H9 (cell line): ENCODE measurements around the gene ZNF217. TPM values are rescaled to one million over a fixed set of nuclear protein-coding genes. Genes with fewer than 3 reads are reported as not detected.
A peak's percentile ranks its signal among the peaks of the same experiment; 100 is the strongest.

ENCODE experiments used
- DNase-seq: peaks from one replicate; pipeline ENCODE4 v3.0.0-alpha.2; 2017
- H2AFZ ChIP-seq: one replicate; pipeline ENCODE4 v1.6.1; 2013; ENCODE audit warnings: mild to moderate bottlenecking, low read length, control low read depth, moderate library complexity
- H2AK5ac ChIP-seq: 2 replicates; pipeline ENCODE4 v1.6.1; 2013; ENCODE audit warnings: low read length, control low read depth, mixed read lengths; ENCODE audit not compliant: insufficient read length
- H2BK120ac ChIP-seq: one replicate; pipeline ENCODE4 v1.6.1; 2013; ENCODE audit warnings: low read depth, mild to moderate bottlenecking, low read length, control low read depth, inconsistent platforms; ENCODE audit not compliant: poor library complexity, severe bottlenecking
- H2BK12ac ChIP-seq: 2 replicates; pipeline ENCODE4 v1.6.1; 2013; ENCODE audit warnings: low read length, control low read depth, mixed read lengths, low read depth; ENCODE audit not compliant: insufficient read length
- H2BK15ac ChIP-seq: 2 replicates; pipeline ENCODE4 v1.6.1; 2013; ENCODE audit warnings: low read depth, low read length, control low read depth
- H2BK20ac ChIP-seq: one replicate; pipeline ENCODE4 v1.6.1; 2013; ENCODE audit warnings: low read depth, mild to moderate bottlenecking, low read length, control low read depth, inconsistent platforms; ENCODE audit not compliant: poor library complexity, severe bottlenecking
- H2BK5ac ChIP-seq: 2 replicates; pipeline ENCODE4 v1.6.1; 2013; ENCODE audit warnings: low read length, control low read depth, mixed read lengths; ENCODE audit not compliant: insufficient read length
- H3K14ac ChIP-seq: 2 replicates; pipeline ENCODE4 v1.6.1; 2013; ENCODE audit warnings: low read length, control low read depth; ENCODE audit not compliant: insufficient read depth
- H3K18ac ChIP-seq: 2 replicates; pipeline ENCODE4 v1.6.1; 2013; ENCODE audit warnings: low read depth, mild to moderate bottlenecking, mixed read lengths, low read length, control low read depth; ENCODE audit not compliant: insufficient read length
- H3K23ac ChIP-seq: 2 replicates; pipeline ENCODE4 v1.6.1; 2013; ENCODE audit warnings: low read length, control low read depth, mixed read lengths, low read depth; ENCODE audit not compliant: insufficient read length
- H3K23me2 ChIP-seq: 2 replicates; pipeline ENCODE4 v1.6.1; 2013; ENCODE audit warnings: low read depth, mild to moderate bottlenecking, mixed read lengths, low read length, control low read depth; ENCODE audit not compliant: insufficient read length, poor library complexity, severe bottlenecking
- H3K27ac ChIP-seq: 2 replicates; pipeline ENCODE4 v1.5.1; 2013; ENCODE audit warnings: low read length, control low read depth, mixed read lengths, low read depth; ENCODE audit not compliant: insufficient read length
- H3K27me3 ChIP-seq: 2 replicates; pipeline ENCODE4 v1.6.1; 2013; ENCODE audit warnings: low read length, control low read depth, inconsistent platforms; ENCODE audit not compliant: insufficient read depth
- H3K4ac ChIP-seq: 2 replicates; pipeline ENCODE4 v1.6.1; 2013; ENCODE audit warnings: low read depth, mild to moderate bottlenecking, control low read depth, inconsistent platforms, low read length, moderate library complexity
- H3K4me1 ChIP-seq: 2 replicates; pipeline ENCODE4 v1.6.1; 2013; ENCODE audit warnings: low read length, control low read depth, inconsistent platforms; ENCODE audit not compliant: insufficient read depth
- H3K4me2 ChIP-seq: 2 replicates; pipeline ENCODE4 v1.6.1; 2013; ENCODE audit warnings: low read length, control low read depth, mixed read lengths; ENCODE audit not compliant: insufficient read length, insufficient read depth
- H3K56ac ChIP-seq: 2 replicates; pipeline ENCODE4 v1.6.1; 2013; ENCODE audit warnings: low read depth, mild to moderate bottlenecking, mixed read lengths, low read length, control low read depth; ENCODE audit not compliant: insufficient read length
- H3K79me1 ChIP-seq: 2 replicates; pipeline ENCODE4 v1.6.1; 2013; ENCODE audit warnings: low read depth, mild to moderate bottlenecking, moderate library complexity, low read length, control low read depth, inconsistent platforms; ENCODE audit not compliant: insufficient read depth, poor library complexity, severe bottlenecking
- H3K79me2 ChIP-seq: 2 replicates; pipeline ENCODE4 v1.6.1; 2013; ENCODE audit warnings: low read length, control low read depth, inconsistent platforms; ENCODE audit not compliant: insufficient read depth
- H3K9ac ChIP-seq: 2 replicates; pipeline ENCODE4 v1.6.1; 2013; ENCODE audit warnings: low read length, control low read depth, mixed read lengths; ENCODE audit not compliant: insufficient read length; ENCODE audit errors: extremely low read depth
- H3K9me3 ChIP-seq: one replicate; pipeline ENCODE4 v1.6.1; 2013; ENCODE audit warnings: low read depth, low read length, inconsistent platforms; ENCODE audit not compliant: control insufficient read depth
- H3T11ph ChIP-seq: one replicate; pipeline ENCODE4 v1.6.1; 2013; ENCODE audit warnings: mild to moderate bottlenecking, low read length, control low read depth, inconsistent platforms
- H4K20me1 ChIP-seq: one replicate; pipeline ENCODE4 v1.6.1; 2013; ENCODE audit not compliant: control insufficient read depth, insufficient read length, insufficient read depth
- H4K5ac ChIP-seq: 2 replicates; pipeline ENCODE4 v1.6.1; 2013; ENCODE audit warnings: low read depth, mild to moderate bottlenecking, mixed read lengths, low read length, control low read depth; ENCODE audit not compliant: insufficient read length
- H4K8ac ChIP-seq: replicated peaks from 2 replicates; pipeline ENCODE4 v1.6.1; 2013; ENCODE audit warnings: low read length, control low read depth, mixed read lengths, low read depth; ENCODE audit not compliant: insufficient read length
- H4K91ac ChIP-seq: 2 replicates; pipeline ENCODE4 v1.6.1; 2013; ENCODE audit warnings: low read depth, mild to moderate bottlenecking, moderate library complexity, mixed read lengths, low read length, control low read depth; ENCODE audit not compliant: insufficient read length
- H3K27ac Mint-ChIP-seq, 3 experiments: 2 replicates in 2 of 3; 3 replicates in 1 of 3; pipeline ENCODE4 v1.8.0; 2020 to 2021; ENCODE audit warnings: mixed read lengths in 3 of 3, mild to moderate bottlenecking in 1 of 3, moderate library complexity in 1 of 3
- H3K27me3 Mint-ChIP-seq: 2 replicates; pipeline ENCODE4 v1.8.0; 2021; ENCODE audit warnings: low read depth, mild to moderate bottlenecking, moderate library complexity, mixed read lengths
- H3K36me3 Mint-ChIP-seq, 3 experiments: 2 replicates in 2 of 3; 3 replicates in 1 of 3; pipeline ENCODE4 v1.8.0; 2020 to 2021; ENCODE audit warnings: low read depth in 3 of 3, mixed read lengths in 3 of 3; ENCODE audit not compliant: insufficient read depth in 1 of 3
- H3K4me1 Mint-ChIP-seq, 2 experiments: 2 replicates each; pipeline ENCODE4 v1.8.0; 2020; ENCODE audit warnings: mixed read lengths in 2 of 2
- H3K4me3 Mint-ChIP-seq, 2 experiments: 2 replicates in 1 of 2; 3 replicates in 1 of 2; pipeline ENCODE4 v1.8.0; 2020 to 2021; ENCODE audit warnings: mild to moderate bottlenecking in 2 of 2, mixed read lengths in 2 of 2, moderate library complexity in 1 of 2
- H3K9me3 Mint-ChIP-seq, 2 experiments: 2 replicates in 1 of 2; 3 replicates in 1 of 2; pipeline ENCODE4 v1.8.0; 2020; ENCODE audit warnings: mild to moderate bottlenecking in 2 of 2, mixed read lengths in 2 of 2, moderate library complexity in 1 of 2
- WGBS: extraction: QIAGEN DNeasy Blood & Tissue Kit; methylation state at CpG from one replicate; pipeline ENCODE4 v1.1.7; 2013; ENCODE audit warnings: missing lambda C conversion rate, low lambda C conversion rate, mixed read lengths; ENCODE audit not compliant: insufficient read length; ENCODE audit errors: extremely low coverage; 5-methylcytosine and 5-hydroxymethylcytosine counted together
- total RNA-seq: library from RNA; stranded (reverse); gene quantifications from 2 replicates; pipeline ENCODE4 v1.2.1, GENCODE V29; 2021
- TF ChIP-seq, protein P1 (sequence below): fragments of 200-600 bp; sonication (generic); conservative IDR thresholded peaks from 3 replicates; pipeline ENCODE4 v1.8.0; 2021; ENCODE audit warnings: antibody characterized with exemption, mild to moderate bottlenecking

The ZNF217 gene
- total RNA-seq, 1 experiment from 2014 or later = 82.8 TPM

GRCh38 chr20:53622247-53623133 is 28.9 kb upstream of the ZNF217 start:
- peaks cover 8% of the 10 kb centered on the region; the same call in 1 of the 2 replicates for H3K4me1 ChIP-seq
- Mint-ChIP-seq H3K4me1 (peaks cover 34 to 35% of the 10 kb centered on the region in 2 experiments), H3K9me3 (no peaks in the 10 kb centered on the region), H3K36me3 (no peaks in the 10 kb centered on the region), H3K27ac (peak overlapping the region; percentile 94 to 99 (median 97); a peak in 6 of 7 replicates), H3K4me3 (peak overlapping the region in 1 of 2 experiments; percentile 42; a peak in 1 of 5 replicates), H3K27me3 (no peaks in the 10 kb centered on the region)
- no peak overlapping the region for H3K18ac ChIP-seq
- H3K23me2 ChIP-seq = peaks cover 2% of the 10 kb centered on the region
- H2BK12ac ChIP-seq = no peak overlapping the region
- peak overlapping the region; percentile 88 for H2AFZ ChIP-seq
- H2AK5ac ChIP-seq = no peak overlapping the region
- no peak overlapping the region for H4K8ac ChIP-seq
- DNase-seq = no peak
- TF ChIP-seq, protein P1, sequence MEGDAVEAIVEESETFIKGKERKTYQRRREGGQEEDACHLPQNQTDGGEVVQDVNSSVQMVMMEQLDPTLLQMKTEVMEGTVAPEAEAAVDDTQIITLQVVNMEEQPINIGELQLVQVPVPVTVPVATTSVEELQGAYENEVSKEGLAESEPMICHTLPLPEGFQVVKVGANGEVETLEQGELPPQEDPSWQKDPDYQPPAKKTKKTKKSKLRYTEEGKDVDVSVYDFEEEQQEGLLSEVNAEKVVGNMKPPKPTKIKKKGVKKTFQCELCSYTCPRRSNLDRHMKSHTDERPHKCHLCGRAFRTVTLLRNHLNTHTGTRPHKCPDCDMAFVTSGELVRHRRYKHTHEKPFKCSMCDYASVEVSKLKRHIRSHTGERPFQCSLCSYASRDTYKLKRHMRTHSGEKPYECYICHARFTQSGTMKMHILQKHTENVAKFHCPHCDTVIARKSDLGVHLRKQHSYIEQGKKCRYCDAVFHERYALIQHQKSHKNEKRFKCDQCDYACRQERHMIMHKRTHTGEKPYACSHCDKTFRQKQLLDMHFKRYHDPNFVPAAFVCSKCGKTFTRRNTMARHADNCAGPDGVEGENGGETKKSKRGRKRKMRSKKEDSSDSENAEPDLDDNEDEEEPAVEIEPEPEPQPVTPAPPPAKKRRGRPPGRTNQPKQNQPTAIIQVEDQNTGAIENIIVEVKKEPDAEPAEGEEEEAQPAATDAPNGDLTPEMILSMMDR = no peak
- H3K27ac ChIP-seq = peak overlapping the region; percentile 32
- no peak overlapping the region for H2BK15ac ChIP-seq
- H3K56ac ChIP-seq = no peak overlapping the region
- no CpG with 5 or more reads among the region's 7 CpGs for WGBS
- H3K23ac ChIP-seq = no peak overlapping the region
- no peaks in the 10 kb centered on the region for H3K27me3 ChIP-seq
- no peak overlapping the region for H4K91ac ChIP-seq
- H3K14ac ChIP-seq = no peak overlapping the region
- H3K9ac ChIP-seq = no peak overlapping the region
- H3K9me3 ChIP-seq = no peaks in the 10 kb centered on the region
- no peak overlapping the region for H2BK120ac ChIP-seq
- no peak overlapping the region for H2BK20ac ChIP-seq
- no peaks in the 10 kb centered on the region for H3K79me2 ChIP-seq
- H3K4ac ChIP-seq = no peak overlapping the region
- H2BK5ac ChIP-seq = no peak overlapping the region
- no peaks in the 10 kb centered on the region for H3K79me1 ChIP-seq
- H4K20me1 ChIP-seq = no peaks in the 10 kb centered on the region
- H3T11ph ChIP-seq = no peak overlapping the region
- no peak overlapping the region for H3K4me2 ChIP-seq
- no peak overlapping the region for H4K5ac ChIP-seq
